ENCODE data around the gene CXCR5.
"Not testable (repeated sequence)": the region's sequence is repeated elsewhere in the genome, so short reads cannot be mapped to it uniquely, and the experiment has no call there.

The CXCR5 gene, protein sequence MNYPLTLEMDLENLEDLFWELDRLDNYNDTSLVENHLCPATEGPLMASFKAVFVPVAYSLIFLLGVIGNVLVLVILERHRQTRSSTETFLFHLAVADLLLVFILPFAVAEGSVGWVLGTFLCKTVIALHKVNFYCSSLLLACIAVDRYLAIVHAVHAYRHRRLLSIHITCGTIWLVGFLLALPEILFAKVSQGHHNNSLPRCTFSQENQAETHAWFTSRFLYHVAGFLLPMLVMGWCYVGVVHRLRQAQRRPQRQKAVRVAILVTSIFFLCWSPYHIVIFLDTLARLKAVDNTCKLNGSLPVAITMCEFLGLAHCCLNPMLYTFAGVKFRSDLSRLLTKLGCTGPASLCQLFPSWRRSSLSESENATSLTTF

DNA sequence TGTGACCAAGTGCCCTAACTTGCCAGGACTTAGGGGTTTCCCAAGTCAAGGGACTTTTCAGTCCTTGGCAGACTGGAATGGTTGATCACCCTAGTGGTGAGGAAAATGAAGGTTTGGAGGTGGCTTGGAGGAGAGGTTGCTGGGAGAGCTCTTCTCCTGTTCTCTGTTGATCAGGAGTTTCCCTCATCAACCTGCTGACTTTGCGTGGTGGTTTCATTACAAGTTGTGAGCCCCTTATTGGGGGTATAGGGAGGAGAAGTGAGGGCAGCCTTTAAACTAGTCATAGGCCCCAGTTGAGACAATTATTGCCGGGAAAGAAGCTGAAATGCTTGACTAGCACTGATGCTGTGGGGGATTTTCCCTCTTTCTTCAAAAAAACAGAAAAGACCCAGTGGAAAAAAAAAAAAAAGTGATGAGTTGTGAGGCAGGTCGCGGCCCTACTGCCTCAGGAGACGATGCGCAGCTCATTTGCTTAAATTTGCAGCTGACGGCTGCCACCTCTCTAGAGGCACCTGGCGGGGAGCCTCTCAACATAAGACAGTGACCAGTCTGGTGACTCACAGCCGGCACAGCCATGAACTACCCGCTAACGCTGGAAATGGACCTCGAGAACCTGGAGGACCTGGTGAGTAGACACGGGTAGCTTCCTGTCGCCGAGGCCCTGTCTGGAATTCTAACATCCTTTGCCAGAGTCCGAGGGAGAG lies at the start of gene CXCR5:
TSS of gene CXCR5 (plus strand) at position 525 of the 704 bp plus-strand sequence. CDS start at position 575, 50 bp downstream.
- DNase-seq (ENCODE audit: low read depth in 2 of 2), result no peak

DNA sequence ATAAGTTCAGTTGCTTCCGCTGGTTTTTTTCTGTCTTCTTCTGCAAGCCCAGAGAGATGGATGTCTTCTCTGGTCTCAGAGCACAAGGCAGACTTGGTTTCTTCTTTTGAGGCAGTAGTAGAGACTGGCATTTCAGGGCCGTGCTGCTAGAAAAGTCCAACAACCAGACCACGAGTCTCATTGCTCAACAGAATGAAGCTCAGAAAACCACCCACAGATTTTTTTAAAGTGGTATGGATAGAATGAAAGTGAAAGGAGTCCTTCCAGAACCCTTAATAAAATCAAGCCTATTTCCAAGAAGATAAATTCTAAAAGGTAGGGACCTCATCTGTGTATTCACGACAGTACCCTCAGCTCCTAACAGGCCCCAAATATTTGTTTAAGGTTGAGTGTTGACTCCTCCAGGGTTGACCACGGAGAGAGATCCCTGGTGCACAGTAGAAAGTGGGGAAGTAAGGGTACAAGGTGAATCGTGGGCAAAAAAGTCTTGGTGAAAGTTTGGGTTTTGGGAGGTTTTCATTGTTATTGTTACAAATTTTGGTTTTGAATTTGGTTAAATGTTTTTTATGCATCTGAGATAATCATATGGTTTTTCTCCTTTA lies 49.2 kb upstream of the CXCR5 start:
- DNase-seq (ENCODE audit: low read depth in 2 of 2), result no peak

DNA sequence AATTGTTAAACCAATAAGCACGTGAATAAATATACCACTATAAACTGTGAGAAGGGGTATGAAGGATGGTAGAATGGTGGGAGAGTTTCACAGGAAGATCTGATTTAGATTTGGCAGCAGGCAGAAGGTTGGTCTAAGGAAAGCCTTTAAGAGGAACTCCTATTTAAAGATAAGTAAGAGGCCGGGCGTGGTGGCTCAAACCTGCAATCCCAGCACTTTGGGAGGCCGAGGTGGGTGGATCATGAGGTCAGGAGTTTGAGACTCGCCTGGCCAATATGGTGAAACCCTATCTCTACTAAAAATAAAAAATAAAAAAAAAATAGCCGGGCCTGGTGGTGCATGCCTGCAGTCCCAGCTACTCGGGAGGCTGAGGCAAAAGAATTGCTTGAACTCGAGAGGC lies 45.8 kb upstream of the CXCR5 start:
- DNase-seq (ENCODE audit: low read depth in 2 of 2), result no peak

DNA sequence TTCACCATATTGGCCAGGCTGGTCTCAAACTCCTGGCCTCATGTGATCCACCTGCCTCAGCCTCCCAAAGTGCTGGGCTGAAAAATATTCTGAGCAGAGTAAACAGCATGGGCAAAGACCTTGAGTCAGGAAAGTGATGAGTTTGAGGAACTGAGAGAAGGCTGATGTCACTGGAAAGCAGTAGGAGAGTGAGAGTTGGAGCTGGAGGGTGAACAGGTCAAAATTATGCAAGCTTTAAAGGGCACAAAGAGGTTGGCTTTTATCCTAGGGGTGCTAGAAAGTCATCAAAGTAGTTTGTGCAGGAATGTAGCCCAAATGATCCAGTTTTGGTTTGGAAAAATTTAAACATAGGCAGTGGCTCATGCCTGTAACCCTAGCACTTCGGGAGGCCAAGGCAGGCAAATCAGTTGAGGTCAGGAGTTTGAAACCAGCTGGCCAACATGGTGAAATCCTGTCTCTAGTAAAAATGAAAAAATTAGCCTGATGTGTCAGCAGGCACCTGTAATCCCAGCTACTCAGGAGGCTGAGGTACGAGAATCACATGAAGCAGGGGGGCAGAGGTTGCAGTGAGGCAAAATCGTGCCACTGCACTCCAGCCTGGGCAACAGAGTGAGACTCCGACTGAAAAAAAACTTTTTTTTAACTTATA lies 44.7 kb upstream of the CXCR5 start:
- DNase-seq (ENCODE audit: low read depth in 2 of 2), result no peak

DNA sequence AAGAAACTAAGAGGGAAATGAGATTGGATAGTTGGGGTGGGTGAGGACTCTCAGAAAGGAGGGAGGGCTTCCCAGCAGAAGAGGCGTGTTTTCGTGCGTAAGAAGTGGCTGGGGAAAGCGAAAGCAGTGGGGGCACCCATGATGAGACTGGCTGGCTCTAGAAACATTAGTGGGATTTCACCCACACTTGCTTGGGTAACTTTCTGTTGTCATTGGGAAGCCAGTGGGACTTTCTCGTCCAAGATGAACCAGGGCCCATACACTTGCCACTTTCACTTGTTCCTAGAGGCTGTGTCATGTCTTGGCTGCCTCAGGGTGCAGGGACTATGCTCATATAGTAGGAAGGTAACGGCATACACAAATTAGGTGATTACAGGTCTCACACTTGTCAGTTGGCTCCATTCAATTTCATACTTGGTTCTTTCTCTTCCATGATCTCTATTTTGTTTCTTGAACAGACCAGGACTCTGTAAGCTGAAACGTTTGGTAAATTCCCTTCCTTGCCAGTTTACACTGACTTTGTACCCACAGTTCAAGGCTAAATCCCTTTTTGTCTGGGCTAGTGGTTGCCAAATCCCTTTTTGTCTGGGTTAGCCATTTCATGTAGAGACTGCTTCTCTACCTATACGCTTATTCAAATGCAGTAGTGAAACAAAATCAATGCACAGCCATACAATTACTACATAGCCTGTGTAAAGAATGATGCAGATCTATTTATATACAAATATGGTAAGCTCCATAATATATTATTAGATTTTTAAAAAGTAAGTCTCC lies 42.0 kb upstream of the CXCR5 start:
- DNase-seq (ENCODE audit: low read depth in 2 of 2), result no peak

DNA sequence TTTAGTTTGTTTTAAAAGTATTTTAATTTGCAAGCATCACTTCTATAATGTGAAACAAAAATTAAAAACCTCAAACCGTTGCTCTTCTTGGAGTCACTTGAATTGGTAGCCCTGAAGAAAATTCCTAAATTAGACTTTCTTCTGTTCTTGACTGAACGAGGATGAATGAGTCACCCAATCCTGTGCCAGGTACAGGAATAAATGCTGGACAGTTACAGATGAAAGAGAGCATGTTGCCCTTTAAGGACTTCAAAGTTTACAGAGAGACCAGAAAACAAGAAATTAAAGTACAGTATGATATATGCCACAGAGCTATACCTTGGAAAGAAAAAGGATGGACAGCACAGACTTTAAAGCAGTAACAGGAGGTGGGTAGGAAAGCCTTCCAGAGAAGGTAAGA lies 41.3 kb upstream of the CXCR5 start:
- no peak for DNase-seq (ENCODE audit: low read depth in 2 of 2)

DNA sequence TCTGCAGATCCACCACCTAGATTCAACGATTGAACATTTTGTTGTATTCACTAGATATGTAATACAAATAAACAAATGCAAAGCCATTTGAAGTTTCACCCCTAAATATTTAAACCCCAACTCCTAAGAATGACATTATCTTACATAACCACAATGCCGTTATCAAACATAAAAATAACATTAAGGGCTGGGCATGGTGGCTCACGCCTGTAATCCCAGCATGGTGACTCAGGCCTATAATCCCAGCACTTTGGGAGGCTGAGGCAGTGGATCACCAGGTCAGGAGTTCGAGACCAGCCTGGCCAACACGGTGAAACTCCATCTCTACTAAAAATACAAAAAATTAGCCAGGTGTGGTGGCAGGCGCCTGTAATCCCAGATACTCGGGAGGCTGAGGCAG lies 40.8 kb upstream of the CXCR5 start:
- DNase-seq (ENCODE audit: low read depth in 2 of 2), result not testable (repeated sequence)

DNA sequence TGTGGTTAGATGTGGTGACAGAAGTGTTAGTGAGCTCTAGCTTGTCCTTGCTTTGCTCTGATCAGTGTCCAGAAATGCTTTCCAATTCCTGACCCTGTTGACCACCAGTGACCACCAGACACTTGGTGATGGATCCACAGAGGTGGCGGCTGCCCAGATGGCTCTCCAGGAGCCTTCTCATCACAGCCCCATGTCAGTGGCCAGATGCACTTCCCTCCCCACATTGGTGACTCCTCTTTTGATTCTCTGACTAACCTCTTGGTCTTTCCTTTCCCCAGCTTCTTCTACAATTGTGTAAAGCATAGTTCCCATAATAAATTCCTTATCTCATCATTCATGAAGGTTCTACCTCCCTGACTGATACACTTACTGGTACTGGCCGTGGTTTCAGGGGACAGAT lies 40.1 kb upstream of the CXCR5 start:
- no peak for DNase-seq (ENCODE audit: low read depth in 2 of 2)

DNA sequence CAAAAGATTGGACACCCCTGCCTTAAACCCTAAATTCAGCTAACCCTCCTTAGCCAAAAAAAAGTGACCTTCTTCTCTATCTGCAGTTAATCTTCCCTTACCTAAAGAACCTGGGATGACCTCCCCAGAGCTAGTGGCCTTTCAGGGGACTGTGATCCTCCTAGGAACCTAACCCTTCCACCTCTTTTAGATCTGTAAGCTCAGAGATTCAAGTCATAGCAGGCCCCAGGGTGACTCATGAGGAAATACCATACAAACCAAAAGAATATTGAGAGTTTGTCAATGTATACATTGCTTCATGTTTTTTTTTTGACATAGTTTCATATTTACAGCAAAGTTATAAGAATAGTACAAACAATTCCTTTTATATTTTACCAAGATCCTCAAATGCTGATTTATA lies 38.3 kb upstream of the CXCR5 start:
- DNase-seq (ENCODE audit: low read depth in 2 of 2), result no peak

DNA sequence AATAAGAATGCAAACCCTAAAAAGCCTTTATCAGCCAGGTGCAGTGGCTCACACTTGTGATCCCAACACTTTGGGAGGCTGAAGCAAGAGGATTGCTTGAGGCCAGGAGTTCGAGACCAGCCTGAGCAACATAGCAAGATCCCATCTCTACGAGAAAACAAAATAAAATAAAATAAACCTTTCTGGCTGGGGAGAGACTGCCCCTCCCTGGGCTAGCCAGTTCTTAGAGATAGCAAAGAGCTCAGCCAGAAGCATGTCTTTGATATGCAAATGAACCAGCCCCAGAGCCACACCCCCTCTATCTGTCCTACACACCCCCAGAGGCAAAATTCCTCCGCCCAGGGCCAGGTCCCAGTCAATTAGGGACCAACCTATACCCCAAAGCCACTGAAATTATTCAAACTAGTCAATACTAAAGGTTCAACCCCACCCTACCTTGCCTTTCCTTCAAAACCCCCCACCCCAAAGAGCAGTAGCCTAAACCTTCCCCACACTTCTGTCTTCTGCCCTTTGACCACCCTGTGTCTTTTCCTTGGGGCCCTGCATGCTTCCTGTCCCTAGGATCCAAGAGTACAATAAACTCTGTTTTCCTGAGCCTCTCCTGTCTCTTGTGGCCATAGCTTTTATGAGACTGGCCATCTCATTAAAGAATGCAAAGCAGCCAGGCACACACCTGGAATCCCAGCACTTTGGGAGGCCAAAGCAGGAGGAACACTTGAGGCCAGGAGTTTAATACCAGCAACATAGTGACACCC lies 37.3 kb upstream of the CXCR5 start:
- DNase-seq (ENCODE audit: low read depth in 2 of 2), result no peak

DNA sequence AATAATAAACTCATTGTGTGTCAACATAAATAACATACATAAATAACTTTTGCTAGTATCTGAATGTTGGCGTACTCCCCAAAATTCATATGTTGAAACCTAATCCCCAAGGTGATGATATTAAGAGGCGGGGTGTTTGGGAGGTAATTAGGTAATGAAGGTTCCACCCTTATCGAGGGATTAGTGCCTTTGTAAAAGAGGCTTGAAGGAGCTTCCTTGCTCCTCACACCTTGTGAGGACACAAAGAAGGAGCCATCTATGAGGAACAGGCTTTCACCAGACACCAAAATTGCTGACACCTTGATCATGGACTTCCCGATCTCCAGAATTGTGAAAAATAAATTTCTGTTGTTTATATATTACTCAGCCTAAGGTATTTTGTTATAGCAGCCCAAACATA lies 33.9 kb upstream of the CXCR5 start:
- DNase-seq (ENCODE audit: low read depth in 2 of 2), result no peak

DNA sequence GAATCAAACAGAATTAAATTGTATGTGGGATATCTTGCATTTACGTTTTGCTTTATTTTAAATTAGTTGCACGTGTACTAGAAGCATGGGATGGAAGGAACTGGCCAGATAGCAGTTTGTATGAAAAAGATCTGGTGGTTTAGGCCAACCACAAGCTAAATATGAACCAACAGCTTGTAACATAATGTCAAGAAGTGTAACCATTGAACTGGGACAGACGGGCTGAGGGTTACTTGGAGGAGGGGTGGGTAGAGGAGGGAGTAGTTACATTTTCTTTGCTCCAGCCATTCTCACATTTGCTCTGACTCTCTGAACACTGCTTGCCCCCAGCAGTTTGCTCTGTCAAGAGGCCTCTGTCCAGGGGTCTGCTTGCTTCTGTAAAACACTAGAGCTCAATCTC lies 31.7 kb upstream of the CXCR5 start:
- no peak for DNase-seq (ENCODE audit: low read depth in 2 of 2)

DNA sequence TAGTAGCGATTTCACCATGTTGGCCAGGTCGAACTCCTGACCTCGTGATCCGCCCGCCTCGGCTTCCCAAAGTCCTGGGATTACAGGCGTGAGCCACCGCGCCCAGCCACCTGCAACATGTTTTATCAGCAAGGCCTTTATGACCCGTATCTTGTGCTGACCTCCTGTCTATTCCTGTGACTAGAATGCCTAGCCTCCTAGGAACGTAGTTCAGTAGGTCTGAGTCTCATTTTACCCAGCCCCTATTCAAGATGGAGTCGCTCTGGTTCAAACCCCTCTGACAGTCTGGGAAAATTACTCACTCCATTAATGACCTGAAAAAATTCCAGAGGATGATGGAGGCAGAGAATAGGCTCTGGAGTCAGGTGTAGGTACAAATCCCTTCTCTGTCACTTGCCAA lies 30.0 kb upstream of the CXCR5 start:
- no peak for DNase-seq (ENCODE audit: low read depth in 2 of 2)

DNA sequence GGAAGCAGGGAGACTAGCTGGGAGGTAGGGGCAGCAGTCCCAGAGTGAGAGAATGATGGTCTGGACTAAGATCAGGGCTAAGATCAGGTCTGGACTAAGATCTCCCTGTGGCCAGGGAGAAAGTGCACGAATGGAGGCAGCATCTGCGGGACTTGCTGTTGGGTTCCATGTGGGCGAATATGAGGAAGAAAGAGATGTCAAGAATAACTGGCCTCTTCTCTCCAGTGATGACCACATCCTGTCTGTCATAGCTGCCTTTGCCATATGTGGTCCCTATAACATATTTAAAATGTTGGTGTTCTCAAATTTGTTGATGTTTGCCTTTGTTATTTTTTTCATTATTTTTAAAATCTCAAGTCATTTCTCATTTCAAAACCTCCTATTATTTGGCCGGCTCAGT lies 27.4 kb upstream of the CXCR5 start:
- no peak for DNase-seq (ENCODE audit: low read depth in 2 of 2)

DNA sequence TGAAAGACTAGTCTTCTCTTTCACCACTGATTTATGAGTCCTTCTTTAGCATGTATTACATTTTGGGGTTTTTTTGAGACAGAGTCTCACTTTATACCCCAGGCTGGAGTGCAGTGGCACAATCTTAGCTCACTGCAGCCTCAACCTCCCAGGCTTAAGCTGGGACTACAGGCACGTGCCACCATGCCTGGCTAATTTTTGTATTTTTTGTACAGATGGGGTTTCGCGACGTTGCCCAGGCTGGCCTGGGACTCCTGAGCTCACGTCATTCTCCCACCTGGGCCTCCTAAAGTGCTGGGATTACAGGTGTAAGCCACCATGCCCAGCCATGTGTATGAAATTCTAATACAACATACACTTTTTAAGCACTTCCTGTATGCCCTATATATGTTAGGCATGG lies 26.3 kb upstream of the CXCR5 start:
- no peak for DNase-seq (ENCODE audit: low read depth in 2 of 2)

DNA sequence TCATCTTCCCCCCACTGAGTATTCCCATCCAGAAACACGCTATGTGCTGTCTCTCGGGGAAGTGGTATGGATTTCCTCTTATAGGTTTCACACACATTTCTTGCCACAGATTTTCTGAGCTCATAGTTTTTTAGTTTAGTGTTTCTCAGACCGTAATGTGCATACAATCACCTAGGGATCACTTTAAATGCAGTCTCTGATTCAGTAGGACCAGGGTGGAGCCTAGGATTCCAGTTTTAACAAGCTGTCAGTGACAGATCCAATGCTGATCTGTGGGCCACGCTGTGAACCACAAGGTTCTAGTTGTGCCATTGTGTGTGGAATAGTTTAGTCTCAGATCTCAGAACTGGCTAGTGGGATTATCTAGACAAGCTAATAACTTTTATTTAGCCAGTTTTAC lies 23.7 kb upstream of the CXCR5 start:
- no peak for DNase-seq (ENCODE audit: low read depth in 2 of 2)

DNA sequence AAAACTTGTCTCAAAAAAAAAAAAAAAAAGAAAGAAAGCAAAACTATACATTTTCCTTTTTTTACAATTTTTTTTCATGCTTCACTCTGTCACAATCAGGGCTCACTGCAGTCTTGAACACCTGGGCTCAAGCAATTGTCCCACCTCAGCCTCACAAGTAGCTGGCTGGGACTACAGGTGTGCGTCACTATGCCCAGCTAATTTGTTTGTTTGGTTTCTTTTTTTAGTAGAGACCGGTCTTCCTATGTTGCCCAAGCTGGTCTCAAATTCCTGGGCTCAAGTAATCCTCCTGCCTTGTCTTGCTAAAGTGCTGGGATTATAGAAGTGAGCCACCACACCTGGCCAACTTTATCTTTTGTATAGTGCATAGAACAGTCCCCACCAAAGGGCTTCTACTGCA lies 15.0 kb upstream of the CXCR5 start:
- DNase-seq (ENCODE audit: low read depth in 2 of 2), result no peak

DNA sequence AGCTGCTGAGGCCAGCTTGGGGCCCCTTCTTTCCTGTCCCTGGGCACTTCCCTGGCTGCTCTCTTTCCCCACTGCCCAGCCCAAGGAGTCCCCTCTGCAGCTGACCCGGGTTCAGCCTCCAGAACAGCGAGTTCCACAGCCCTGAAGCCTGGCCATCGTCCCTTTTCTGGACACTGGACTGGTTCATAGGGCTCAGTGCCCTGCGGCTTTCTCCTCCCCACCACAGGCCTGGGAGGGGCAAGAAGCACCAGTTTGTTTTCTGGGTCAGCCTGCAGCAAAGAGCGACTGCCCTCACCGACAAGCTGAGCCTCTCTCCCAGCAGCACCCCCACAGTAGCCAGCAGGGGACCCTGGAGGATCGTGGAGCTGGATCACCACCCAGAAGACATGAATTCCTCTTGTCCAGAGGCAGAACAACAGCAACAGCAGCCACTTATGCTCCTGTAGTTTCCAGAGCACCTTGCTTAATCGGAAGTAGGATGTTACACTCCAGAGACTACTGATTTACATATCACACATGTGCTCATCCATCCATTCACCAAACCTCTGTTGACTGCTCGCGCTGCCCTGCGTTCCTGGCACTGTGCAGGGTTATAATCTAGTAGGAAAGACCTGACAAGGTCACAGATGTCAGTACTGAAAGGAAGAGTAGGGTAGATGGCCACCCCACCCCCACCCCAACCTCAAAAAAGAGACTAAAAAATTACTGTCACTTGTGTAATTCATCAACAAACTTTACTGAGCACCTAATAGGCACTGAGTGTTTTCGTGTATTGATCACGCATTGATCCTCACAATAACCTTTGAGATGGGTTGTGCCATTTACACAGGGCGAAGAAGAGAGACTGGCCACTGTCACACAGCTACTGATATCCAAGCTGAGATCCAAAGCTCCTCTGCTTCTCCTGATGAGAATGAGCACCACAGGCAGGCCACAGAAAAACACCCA lies 13.0 kb upstream of the CXCR5 start:
- DNase-seq (ENCODE audit: low read depth in 2 of 2), result no peak

DNA sequence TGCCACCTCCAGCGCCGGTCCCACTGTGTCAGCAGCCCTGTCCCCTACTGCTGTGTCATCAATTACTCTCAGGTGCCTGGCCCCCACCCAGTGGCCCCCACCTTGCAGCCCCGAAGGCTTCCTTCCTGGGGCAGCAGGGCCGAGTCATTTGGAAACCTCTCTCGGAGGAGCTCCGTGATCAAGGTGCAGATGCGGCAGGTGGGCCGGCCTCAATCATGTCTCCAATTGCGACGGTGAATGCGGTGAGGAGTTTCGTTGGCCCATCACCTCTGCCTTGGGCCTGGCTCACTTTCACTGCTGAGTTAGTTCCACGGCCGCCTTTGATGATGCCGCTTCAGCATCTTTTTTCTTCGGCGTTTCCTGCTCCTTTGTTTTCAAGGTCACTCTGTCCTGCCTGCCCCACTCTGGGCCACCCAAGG lies 11.3 kb upstream of the CXCR5 start:
- DNase-seq (ENCODE audit: low read depth in 2 of 2), result no peak

DNA sequence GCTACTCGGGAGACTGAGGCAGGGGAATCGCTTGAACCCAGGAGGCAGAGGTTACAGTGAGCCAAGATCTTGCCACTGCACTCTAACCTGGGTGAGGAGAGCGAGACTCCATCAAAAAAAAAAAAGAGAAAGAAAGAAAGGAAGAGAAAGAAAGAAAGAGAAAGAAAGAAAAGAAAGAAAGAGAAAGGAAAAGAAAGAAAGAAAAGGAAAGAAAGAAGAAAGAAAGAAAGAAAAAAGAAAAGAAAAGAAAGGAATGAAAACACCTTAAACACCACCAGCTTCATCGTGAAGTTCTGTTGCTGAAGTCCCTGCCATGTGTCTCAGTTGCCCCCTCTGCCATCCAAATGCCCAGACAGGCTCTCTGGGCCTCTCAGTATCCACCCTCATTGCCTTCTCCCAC lies 9.9 kb upstream of the CXCR5 start:
- no peak for DNase-seq (ENCODE audit: low read depth in 2 of 2)
